Measurements from ENCODE around the gene MMP2.

MMP2 gene

DNA sequence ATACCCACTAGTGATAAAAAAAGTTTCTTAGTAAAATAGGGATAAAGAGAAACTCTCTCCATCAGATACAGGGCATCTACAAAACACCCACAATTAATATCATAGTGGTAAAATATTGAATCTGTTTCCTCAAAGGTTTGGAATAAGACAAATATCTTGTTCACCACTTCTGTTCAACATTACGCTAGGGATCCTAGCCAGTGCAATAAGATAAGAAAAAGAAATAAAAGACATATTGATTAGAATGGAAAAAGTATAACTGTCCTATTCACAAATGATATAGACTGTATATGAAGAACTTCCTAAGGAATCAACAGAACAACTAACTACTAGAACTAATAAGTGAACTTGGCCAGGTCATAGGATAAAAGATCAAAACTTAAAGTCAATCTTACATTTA is 42.8 kb downstream of the MMP2 start:
- no peak for DNase-seq

- no peak for DNase-seq
Measured at GRCh38 chr16:55526441-55526840, 47.4 kb downstream of the MMP2 start.

GRCh38 chr16:55527885-55528284 is 48.9 kb downstream of the MMP2 start:
- no peak for DNase-seq

DNA sequence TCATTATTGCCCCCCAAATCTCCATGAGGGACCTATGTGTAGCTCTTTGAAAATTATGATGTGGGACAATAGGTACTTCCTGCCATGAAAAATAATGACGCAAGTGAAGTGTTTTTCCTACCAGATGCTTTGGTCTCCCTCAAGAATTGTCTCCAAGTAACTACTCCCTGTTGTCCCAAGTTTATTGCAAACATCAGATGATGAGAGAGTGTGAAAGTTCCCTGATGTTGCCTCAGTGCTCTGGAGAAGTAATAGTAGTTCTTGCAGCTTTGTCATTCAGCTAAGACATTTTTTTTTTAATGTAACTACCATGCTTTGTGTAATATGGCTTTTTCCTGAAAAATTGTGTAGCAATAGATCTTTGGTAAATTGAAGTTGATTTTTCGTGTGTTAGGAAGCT is 50.0 kb downstream of the MMP2 start:
- no peak for DNase-seq

- DNase-seq = no peak
Measured at GRCh38 chr16:55530316-55530856, 51.4 kb downstream of the MMP2 start.

- no peak for DNase-seq
Measured at GRCh38 chr16:55532227-55532626, 53.2 kb downstream of the MMP2 start.

GRCh38 chr16:55534756-55535155 is 55.8 kb downstream of the MMP2 start:
- DNase-seq = no peak

DNA sequence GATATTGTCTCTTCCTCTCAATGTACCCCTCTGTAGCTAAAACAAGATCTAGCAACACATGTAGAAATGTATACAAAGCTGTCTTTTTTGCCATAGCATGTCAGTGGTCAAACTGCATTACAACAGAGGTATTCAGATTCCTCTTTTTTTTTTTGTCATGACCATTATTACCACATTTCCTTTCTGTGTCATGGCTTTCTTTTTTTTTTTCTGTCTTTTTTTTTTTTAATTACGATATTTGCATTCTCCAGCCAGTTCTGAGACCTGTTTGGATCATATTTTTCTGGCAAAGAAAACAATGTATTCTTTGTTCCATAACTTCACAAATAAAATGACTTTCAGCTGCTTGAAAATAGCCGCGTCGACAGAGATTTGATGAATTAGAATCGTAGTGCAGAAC is 60.1 kb downstream of the MMP2 start:
- no peak for DNase-seq

- no peak for DNase-seq
Measured at GRCh38 chr16:55539488-55539887, 60.5 kb downstream of the MMP2 start.

DNA sequence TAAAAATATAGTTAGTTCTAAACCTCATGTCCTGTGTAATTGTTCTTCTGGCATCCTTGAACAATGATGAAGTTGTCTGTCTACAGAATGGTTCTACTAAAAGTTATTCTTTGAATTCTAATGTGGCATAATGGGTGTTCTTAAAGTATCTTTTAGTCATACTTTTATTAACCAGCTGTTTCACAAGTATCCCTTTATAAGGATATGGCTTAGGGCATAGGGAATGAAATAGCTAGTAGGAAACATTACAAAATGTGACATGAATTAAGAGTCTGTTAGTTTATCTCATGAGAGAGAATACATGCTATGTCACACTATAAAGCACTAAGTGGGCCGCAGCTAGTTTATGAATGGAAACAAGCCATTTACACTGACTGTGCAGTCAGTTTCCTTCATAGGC is 61.2 kb downstream of the MMP2 start:
- no peak for DNase-seq

GRCh38 chr16:55542459-55543082 is 63.6 kb downstream of the MMP2 start:
- no peak for DNase-seq

DNA sequence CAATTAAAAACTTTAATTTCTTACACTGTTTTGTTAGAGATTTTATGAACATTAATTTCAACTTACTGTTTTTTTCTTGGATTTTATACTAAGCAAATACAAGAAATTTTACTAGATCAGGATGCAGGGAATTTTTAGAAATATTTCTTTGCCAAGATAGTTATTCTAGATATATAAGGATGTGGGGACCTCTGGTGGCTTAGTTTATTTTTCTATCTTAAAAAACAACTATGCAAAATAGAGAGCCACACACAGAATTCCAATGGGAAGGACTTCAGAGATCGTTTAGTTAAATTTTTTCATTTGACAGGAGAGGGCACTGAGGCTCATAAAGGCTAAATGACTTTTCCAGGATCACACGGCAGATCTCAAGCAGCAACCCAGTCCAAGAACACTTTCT is 64.5 kb downstream of the MMP2 start:
- DNase-seq = no peak

DNA sequence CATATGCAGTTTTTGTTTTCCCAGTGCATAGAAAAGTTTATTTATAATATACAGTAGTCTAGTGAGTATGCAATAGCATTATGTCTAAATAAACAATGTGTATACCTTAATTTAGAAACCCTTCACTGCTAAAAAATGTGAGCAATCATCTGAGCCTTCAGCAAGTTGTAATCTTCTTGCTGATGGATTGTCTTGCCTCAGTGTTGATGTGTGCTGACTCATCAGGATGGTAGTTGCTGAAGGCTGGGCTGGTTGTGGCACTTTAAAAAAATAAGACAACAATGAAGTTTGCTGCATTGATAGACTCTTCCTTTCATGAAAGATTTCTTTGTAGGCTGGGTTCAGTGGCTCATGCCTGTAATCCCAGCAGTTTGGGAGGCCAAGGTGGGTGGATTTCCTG is 73.6 kb downstream of the MMP2 start:
- DNase-seq = no peak

DNA sequence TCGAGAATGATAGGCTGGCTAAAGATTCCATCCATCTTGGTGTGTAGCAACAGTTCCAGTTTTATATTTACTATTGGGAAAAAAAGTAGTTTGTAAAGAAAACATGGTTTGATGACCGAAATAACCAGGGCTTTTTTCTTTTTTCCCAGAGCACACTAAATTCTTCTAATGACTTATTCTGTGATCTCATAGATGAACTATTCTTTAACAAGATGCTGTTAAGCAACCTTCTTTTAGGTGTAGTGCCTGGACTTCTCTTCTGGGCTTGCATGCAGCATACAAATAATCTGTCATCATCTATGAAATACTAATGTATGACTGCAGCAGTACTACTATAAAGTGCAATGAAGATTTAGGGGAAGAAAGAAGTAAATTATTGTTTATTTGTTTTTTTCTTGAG is 76.4 kb downstream of the MMP2 start:
- no peak for DNase-seq

Data from stimulated activated CD4-positive, alpha-beta T cell treated with anti-CD3 and anti-CD28 coated beads, Interleukin-4, amount 100 ng/mL, for 24 hours (primary cell).